GM18870 (cell line): ENCODE data around the gene B4GALNT3.
"Not testable (repeated sequence)": the region's sequence is repeated elsewhere in the genome, so short reads cannot be mapped to it uniquely, and the experiment has no call there.

Experiments used
- ATAC-seq: cut with Tn5 transposase; IDR thresholded peaks from one replicate; pipeline ENCODE4 v1.9.1; 2021; ENCODE audit warnings: moderate library complexity; ENCODE audit not compliant: unreplicated experiment

Gene B4GALNT3

DNA sequence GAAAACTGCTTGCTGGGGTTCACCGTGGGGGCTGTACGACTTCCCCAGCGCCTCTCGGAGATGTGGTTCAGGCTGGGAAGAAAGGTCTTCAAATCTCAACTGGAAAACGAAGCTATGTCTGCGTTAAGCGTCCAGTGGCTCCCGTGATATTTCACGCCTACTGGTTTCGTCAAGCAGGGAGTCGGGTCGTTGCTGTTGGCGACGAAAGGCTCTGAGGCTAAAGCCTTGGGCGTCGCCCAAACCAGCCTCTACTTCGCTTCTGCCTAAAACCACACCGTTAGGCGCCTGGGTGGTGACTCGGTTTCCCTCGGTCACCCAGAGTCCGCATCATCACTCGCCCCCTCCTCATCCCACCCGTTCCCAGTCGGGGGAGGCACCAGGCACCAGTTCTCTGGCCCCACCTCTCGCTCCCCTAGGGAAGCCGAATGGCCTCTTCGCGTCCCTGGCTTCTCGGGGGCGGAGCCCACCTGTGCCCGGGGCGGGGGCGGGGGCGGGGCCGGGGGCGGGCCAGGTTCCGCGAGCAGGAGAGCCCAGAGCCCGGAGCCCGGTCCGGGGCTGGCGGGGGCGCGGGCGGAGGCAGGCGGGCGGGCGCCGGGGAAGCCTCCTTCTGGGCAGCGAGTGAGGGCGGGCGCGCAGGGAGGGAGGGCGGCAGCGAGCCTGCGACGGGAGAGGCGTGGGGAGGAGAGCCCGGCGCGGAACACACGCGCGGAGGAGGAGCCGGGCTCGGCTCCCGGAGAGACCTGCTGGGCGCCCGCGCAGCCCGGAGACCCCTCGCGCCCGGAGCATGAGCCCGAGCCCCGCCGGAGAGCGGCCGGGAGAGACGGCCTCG is at the start of gene B4GALNT3:
B4GALNT3 (plus strand) TSS at position 510 of the 829 bp plus-strand sequence. CDS start 438 bp downstream, outside the sequence.
- ATAC-seq, result no peak

DNA sequence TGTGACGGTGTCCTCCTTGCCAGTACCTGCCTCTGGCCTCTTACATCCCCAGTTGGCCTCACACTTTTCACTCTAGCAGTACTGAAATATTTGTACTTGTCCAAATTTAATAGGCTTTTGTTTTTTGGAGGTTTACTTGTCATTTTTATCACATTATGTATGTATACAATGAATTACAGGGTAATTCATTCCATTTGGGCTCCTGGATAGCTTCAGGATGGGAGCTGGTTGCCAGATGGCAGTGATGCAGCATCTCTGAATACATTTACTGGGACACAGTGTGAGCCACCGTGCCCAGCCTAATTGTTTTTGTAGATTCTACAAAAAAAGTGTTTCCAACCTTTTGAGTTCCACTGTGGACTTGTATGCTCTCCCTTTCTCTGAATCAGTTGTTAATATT is 44.9 kb upstream of the B4GALNT3 start:
- ATAC-seq, result no peak

DNA sequence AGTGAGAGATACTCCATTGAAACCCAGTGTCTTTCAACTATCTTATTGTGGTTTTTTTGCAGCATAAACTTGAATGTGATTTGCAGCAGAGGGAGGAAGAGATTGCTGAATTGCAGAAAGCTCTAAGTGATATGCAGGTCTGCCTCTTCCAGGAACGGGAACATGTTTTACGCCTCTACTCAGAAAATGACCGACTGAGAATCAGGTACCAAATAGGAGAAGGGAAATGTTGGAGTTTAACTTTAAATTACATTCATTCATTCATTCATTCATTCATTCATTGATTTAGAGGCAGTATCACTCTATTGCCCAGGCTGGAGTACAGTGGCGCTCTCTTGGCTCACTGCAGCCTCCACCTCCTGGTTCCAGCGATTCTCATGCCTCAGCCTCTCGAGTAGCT is 41.3 kb upstream of the B4GALNT3 start:
- ATAC-seq, result no peak

DNA sequence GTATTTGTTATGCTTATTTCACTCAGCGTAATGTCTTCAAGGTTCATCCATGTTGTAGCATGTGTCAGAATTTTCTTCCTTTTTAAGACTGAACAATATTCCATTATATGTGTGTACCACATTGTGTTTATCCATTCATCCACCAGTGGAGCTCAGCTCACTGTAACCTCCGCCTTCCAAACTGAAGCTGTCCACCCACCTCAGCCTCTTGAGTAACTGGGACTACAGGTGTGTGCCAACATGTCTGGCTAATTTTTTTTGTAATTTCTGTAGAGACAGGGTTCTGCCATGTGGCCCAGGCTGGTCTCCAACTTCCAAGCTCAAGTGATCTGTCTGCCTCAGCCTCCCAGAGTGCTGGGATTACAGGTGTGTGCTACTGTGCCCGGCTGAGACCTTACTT is 37.2 kb upstream of the B4GALNT3 start:
- no peak for ATAC-seq

DNA sequence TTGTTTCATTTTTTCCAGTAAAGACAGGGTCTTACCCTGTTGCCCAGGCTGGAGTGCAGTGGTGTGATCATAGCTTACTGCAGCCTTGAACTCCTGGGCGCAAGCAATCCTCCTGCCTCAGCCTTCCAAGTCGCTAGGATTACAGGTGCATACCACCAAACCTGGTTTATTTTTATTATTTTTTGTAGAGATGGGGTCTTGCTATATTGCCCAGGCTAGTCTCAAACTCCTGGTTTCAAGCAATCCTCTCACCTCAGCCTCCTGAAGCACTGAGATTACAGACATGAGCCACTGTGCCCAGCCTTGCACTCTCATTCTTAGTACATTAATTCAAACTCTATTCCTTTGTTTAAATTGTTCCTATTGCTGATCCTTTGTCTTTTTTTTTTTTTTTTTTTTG is 24.0 kb upstream of the B4GALNT3 start:
- ATAC-seq, result not testable (repeated sequence)

DNA sequence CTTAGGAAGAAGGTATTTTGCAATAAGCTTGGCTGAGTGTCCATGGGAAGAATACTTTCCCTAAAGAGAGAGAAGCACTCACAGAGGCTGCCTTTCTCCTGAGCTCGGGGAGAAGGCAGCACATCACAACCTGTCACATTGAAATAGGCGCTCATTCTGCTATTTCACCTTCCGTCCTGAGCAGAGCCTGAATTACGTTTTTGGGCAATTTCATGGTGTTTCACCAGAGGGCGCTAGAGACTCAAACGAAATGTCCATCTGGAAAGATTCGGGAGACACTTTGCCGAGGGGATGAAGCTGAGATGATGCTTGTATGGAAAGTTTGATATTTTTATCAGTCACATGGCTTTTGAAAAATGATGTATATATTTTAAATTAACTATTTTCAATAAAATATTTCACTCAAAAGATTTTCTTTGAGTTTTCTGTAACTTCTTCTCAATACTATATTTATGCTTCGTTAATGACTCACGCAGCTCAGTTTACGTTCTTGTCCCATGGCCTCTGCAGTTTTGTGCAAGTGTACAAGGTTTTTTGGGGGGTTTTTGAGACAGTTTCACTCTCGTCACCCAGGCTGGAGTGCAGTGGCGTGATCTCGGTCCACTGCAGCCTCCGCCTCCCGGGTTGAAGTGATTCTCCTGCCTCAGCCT is 17.4 kb upstream of the B4GALNT3 start:
- ATAC-seq, result no peak

DNA sequence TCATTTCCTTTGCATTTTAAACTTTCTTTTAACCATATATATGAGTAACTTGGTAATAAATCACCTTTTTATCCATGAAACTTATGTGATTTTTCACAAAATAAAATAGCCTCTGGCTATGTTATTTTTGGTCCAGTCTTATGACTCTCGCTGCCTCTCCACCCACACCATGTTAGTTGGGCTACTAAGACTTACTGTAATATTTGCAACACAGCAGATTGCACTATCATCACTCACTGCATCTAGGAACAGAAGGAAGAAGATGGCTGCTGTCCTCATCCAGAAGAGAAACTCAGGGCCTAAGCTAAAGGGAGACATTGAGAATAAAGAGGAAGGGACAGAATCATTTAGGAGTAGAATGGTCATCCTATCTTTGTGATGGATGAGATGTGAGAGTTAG is 12.6 kb upstream of the B4GALNT3 start:
- no peak for ATAC-seq

DNA sequence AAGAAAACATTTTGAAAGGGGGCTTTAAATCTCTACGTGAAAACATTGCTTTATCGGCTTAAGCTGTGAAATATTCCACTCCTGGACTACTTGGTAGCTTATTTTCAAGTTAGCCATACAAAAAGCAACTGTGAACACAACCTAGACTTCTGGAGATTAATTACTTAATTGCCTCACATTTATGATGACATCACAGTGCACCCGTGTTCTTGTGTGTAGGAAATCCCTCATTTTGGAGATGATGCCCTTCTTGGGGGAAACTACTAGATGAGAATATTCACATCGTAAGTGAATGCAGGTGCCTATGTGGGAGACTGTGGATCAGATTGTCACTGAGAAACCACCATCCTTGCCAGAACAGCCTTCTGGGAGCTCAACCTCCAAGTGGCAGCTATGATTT is 10.5 kb upstream of the B4GALNT3 start:
- no peak for ATAC-seq

DNA sequence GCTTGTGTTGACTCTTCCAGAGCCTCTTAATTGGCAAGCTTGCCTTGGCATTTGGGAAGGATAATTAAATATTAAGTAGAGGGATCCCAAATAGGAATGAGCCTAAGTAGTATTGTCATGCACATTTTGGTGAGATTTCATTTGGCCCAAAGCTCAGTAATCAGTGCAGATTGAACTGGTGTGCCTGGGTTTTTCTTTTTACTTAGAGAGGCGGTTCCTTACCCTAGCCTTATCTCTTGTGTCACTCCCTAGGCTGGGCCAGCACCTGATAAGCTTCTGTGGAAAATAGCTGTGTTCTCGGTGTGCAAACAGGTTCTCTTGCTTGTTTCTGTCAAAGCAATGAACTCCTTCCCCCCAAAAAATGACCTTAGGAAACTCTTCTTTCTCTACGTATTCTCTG is 9.3 kb upstream of the B4GALNT3 start:
- ATAC-seq, result no peak

DNA sequence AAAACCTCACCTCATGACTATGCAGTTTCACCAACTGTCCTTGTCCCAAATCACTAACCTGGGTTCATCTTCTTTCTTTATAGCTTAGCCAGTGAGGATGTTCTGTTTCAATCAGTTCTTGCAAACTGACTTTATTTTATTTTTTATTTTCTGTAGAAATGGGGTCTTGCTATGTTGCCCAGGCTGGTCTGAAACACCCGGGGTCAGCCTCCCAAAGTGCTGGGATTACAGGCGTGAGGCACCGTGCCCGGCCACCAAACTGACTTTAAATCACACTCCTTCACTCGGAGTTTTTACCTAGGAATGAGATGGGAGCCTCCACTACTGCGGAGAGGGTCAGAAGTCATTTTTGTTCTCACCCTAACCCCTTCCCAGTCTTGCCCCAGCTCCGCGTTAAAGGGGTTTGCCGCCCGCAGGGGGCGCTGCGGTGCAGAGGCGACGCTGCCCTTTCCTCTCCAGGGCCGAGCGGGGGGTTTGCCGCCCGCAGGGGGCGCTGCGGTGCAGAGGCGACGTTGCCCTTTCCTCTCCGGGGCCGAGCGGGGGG is 7.0 kb upstream of the B4GALNT3 start:
- no peak for ATAC-seq

DNA sequence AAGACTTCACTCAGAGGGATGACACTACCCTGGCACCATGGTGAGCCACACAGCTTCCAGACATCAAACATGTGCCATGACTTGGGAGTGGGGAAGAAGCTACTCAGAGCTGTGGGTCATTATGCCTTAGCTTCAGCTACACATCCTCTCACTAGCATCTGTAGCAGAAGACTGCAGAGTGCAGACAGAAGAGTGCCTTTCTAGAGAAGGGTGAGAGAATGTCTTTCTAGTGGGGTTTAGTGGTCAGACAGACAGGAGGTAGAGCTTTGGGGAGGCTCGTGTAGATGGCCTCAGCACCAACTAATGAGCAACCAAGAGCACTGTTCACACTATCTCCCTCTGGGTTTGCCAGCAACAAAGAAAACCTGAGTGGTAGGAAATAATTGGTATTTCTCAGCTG is 4.9 kb upstream of the B4GALNT3 start:
- no peak for ATAC-seq

DNA sequence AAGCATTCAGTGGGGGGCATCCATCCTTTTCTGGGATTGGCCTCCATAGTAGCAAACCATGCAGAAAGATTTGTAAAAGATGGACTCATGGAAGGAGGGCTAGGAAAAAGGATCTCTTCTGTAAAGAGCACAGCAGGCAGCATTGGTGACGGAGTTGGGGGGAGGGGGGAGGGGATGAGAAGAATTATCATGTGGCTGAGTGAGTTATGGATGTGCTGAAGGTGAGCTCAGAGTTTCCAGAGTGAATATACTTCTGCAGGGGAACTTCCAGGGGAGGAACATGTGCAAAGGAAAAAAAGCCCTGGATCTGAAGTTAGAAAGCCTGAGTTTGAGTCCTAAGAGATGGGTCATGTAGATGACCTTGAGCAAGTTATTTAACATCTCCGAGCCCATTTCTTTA is 3.9 kb upstream of the B4GALNT3 start:
- no peak for ATAC-seq

DNA sequence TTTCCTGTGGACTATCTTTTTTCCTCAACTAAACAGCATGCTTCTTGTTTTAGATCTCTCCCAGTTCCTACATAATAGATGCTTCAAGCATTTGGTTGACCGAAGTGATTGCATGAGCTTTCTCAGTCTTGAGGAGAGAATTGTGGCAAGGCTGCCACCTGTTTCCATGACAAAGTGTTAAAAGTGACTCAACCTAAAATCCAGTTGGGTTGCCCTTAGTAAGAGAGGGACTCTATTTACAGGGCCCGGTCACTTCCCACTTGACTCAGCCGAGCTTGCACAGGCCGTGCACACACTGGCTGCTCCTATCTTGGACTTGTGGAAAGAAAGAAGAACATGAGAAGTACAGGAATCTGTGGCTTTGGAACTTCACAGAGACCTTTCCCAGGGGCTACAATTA is 2.1 kb upstream of the B4GALNT3 start:
- no peak for ATAC-seq

DNA sequence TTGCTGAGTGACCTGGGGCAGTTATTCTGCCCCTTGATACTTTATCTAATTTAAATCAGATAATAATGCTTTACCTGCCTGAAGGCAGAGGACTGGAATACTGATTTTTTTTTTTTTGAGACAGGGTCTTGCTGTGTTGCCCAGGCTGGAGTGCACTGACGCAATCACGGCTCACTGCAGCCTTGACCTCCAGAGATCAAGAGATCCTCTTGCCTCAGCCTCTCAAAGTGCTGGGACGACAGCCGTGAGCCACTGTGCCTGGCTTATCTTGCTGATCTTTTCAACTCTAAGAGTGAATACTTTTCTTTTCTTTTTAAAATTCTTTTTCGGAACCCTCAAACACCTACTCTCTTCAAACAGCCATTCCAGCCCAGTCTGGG is 699 bp upstream of the B4GALNT3 start:
- no peak for ATAC-seq

DNA sequence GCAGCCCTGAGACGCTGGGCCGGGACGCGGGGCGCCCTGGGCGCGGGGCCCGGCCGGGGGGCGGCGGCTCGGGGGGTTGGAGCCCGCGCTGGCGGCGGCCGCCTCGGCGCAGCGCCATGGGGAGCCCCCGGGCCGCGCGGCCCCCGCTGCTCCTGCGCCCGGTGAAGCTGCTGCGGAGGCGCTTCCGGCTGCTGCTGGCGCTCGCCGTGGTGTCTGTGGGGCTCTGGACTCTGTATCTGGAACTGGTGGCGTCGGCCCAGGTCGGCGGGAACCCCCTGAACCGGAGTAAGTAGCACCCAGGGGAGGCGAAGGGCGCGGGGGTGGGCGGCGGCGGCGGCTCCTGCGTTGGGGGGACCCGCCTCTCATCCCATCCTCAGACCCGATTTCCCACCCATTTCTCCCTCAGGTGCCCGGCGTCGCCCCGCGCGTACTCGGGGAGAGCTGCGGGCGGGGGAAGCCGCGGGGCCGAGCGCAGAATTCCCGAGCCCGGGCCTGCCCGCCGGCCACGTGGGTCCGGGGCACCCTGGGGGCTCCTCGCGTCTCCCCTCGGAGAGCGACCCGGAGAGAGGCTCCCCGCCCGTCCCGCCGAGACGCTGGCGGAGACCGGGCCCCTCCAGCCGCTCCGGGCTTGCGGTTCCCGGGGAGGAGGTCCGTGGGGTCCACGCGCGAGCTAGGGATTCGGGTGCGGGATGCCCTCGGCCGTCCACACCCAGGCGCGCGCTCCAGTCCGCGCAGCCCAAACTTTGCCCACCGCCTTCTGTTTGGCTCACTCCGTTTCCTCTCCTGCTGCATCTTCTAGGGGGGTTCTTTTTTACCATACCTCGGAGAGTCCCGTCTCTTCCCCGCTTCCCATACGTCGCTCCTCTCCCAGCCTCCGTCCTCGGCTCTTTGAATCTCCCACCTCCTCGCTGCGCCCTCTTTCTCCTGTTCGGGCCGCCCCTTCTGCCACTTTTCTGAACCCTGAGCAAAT is 807 bp downstream of the B4GALNT3 start:
- no peak for ATAC-seq

DNA sequence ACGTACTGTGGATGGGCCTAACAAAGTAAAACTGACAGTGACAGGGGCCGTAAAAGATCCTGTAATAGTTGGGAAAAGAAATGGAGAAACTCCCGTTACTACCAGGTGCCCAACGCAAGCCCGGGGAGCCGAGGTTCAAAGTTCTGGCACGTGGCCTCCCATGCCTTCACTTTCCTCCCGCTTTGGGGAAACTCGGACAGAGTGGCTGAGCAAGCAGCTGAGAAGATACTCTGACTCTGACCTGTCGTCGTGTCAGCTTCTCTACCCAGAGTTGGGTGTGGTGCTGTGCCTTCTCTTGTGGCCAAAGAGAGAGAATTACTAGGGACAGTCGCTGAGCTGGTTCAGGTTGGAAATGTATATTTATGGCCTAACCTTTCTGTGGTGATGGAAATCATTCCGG is 1.7 kb downstream of the B4GALNT3 start:
- no peak for ATAC-seq

DNA sequence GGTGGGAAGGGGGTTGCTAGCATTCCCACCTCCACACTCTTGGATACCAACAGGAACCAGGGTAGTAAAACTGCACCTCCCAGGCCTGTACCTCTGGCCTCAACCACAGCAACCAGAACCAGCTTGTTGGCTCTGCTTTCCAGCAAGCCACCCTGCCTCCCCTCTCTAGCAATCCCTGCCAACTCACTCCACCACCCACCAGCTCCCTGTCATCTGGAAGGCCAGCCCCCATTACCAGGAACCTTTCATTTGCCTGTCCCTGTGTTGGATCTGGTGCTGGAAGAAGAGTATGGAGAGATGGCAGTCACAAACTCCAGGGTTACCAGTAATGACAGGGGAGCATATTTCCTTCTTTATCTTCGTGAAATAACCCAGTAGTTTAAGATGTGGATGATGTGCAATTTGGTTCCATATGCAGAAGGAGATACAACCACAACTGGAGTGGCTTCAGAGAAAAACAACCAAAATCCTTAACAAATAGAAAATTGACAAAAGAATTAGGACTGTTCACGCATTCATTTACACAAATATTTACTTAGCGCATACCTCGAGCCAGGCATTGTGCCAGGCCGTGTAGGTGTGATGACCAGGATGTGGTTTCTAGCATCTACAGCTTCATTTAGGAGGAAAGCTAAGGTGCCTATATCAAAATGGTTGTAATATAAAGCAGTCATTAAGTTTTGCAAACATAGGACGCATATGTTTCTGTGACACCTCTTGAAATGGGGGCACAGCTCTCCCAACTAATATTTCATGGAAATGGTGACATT is 3.4 kb downstream of the B4GALNT3 start:
- no peak for ATAC-seq

DNA sequence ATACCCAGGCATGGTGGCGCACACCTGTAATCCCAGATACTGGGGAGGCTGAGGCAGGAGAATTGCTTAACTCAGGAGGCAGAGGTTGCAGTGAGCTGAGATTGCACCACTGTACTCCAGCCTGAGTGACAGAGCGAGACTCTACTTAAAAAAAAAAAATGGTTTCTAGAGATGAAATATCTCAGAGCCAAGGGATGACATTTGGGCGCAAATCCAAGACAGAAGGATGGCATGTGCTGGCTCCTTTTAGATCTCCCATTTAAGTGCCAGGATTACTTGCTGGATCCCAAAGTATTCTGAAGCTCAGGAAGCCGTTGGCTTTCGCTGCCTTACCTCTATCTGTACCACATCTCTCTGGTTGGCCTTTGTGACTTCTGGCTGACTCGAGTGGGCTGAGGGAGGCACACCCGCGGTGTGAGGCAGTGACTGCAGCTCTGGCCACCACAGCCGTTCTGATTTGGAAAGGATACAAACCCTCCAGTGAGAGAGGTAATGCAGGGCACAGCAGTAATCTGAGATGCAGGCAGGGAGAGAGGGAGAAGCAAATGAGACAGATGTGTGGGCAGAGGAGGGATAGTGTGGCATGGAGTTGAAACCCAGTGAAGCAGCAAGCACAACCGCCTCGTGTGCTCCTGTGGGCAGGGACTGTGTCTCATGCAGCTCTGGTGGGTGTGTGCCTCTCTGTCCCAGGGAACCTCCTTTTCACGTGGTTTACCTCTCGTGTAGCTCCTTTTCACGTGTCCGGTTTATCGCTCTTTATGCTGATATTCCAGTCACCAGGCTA is 4.9 kb downstream of the B4GALNT3 start:
- no peak for ATAC-seq

DNA sequence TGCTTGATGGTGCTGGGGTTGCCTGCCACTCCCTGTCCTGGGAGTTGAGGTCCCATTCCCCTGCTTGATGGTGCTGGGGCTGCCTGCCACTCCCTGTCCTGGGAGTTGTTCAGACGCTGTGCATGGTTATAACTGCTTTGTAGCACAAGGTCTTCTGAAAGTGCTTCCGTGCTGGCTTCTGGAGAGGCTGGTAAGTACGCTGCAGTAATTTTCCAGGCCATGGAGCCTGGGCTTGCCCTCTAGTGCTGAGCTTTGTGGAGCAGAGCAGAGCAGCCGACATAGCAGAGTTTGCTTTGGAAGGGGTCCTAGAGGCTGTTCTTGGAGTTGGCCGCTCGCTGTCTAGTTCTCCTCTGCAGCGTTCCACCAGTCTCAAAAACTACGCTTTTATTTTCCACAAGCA is 6.3 kb downstream of the B4GALNT3 start:
- ATAC-seq, result no peak

DNA sequence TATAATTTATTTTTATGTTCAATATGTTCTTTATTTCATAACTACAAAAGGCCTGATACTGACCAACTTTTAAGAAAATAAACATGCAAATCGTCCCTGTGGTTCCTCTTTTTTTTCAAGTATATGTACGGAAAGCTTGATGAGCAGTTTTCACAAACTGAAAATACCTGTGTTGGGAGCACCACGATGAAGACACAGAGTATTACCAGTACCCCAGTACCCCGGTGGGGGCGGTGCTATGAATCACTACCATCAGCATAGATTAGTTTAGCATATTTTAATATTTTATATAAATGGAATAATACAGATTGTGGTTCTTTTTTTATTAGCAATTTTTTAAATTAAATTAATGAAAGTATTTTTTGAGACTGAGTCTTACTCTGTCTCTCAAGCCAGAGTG is 7.0 kb downstream of the B4GALNT3 start:
- no peak for ATAC-seq
